T-helper 1 cell treated with Interleukin-12 subunit alpha and Interleukin-12 subunit beta and Interleukin-4 antibody, amounts not matched to agents 30 μg/mL and 1 μg/mL, for 36 hours (primary cell): ENCODE results near the gene RIPOR3.
"Not testable (repeated sequence)": the region's sequence is repeated elsewhere in the genome, so short reads cannot be mapped to it uniquely, and the experiment has no call there.

Experiments
- H3K27ac Mint-ChIP-seq: one replicate; pipeline ENCODE4 v1.8.0; 2021; ENCODE audit warnings: mild to moderate bottlenecking, mixed read lengths
- H3K27me3 Mint-ChIP-seq: one replicate; pipeline ENCODE4 v1.8.0; 2021; ENCODE audit warnings: low read depth, mixed read lengths
- H3K36me3 Mint-ChIP-seq: one replicate; pipeline ENCODE4 v1.8.0; 2021; ENCODE audit warnings: low read depth, mixed read lengths
- H3K4me1 Mint-ChIP-seq: one replicate; pipeline ENCODE4 v1.8.0; 2021; ENCODE audit warnings: low read depth, mixed read lengths
- H3K4me3 Mint-ChIP-seq: one replicate; pipeline ENCODE4 v1.8.0; 2021; ENCODE audit warnings: mild to moderate bottlenecking, moderate library complexity, mixed read lengths
- H3K9me3 Mint-ChIP-seq: one replicate; pipeline ENCODE4 v1.8.0; 2021; ENCODE audit warnings: mixed read lengths

The RIPOR3 gene

GRCh38 chr20:50646483-50646996, 44.8 kb downstream of the RIPOR3 start:
- Mint-ChIP-seq H3K9me3 (no peaks in the 10 kb centered on the region), H3K4me1 (no peaks in the 10 kb centered on the region), H3K27ac (no peak overlapping the region), H3K4me3 (no peak overlapping the region), H3K27me3 (no peaks in the 10 kb centered on the region), H3K36me3 (no peaks in the 10 kb centered on the region)

- H3K27ac Mint-ChIP-seq: no peak overlapping the region
- no peaks in the 10 kb centered on the region for H3K27me3 Mint-ChIP-seq
- H3K9me3 Mint-ChIP-seq: no peaks in the 10 kb centered on the region
- H3K4me1 Mint-ChIP-seq: no peaks in the 10 kb centered on the region
- H3K36me3 Mint-ChIP-seq: no peaks in the 10 kb centered on the region
- H3K4me3 Mint-ChIP-seq: no peak overlapping the region
Measured at GRCh38 chr20:50645253-50646068, 45.9 kb downstream of the RIPOR3 start.

DNA sequence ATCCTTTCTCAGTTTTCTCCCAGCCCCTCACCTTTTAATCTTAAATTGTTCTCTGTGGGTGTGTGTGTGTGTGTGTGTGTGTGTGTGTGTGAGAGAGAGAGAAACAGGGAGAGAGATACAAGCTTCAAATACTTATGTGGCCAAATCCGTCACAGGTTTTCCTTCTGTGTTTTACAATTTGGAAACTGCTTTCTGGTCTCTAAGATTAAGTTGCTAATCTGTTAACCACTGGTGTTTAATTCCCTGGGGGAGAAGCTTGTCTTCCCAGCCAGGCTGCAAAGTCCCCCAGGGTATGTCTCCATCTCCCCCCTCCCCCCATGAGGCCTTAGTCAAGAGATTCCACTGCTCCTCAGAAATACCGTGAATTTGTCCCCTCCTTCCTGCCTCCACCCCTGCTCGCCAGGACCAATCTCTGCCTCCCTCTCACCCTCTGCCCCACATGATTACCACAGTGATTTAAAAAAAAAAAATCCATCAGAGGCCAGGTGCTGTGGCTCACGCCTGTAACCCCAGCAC, 49.0 kb downstream of the RIPOR3 start:
- no peaks in the 10 kb centered on the region for H3K9me3 Mint-ChIP-seq
- no peaks in the 10 kb centered on the region for H3K27me3 Mint-ChIP-seq
- H3K27ac Mint-ChIP-seq: no peak overlapping the region
- no peak overlapping the region for H3K4me3 Mint-ChIP-seq
- H3K4me1 Mint-ChIP-seq: no peaks in the 10 kb centered on the region
- no peaks in the 10 kb centered on the region for H3K36me3 Mint-ChIP-seq

DNA sequence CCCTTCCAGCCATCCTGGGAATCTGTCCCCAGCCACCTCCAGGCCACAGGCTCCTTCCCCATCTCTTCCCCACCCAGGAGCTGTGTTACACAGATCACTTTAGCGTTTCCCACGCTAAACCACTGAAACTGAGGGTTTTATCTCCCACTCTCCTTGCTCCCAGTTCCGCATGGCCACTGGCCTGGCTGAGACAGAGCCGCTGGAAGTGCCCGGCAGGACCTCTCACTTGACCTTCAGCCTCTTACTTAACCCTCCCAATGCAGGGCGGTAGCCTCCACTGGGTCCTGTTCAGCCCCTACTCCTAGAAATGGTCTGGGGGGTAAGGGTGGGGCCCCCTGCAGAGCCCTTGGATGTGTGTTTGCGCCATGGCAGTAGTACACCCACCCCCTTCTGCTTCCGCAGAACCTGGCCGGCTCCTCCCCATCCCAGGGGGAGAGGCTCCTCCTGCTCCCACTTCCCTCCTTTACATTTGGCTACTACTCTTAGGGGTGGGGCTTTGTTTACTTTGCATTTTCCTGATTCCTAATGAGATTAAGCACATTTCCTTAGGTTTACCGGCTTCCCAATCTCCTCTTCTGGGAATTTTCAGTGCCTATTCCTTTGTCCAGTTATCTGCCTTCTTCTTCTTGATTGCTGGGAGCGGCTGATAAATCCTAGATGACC, 49.6 kb downstream of the RIPOR3 start:
- not testable (repeated sequence) for H3K27ac Mint-ChIP-seq, H3K36me3 Mint-ChIP-seq, H3K9me3 Mint-ChIP-seq

GRCh38 chr20:50639971-50640711, 51.2 kb downstream of the RIPOR3 start:
- not testable (repeated sequence) for H3K4me3 Mint-ChIP-seq, H3K27me3 Mint-ChIP-seq, H3K4me1 Mint-ChIP-seq, H3K9me3 Mint-ChIP-seq, H3K36me3 Mint-ChIP-seq, H3K27ac Mint-ChIP-seq

More for the DNA sequence above, 49.6 kb downstream of the RIPOR3 start:
- not testable (repeated sequence) for H3K4me3 Mint-ChIP-seq, H3K4me1 Mint-ChIP-seq, H3K27me3 Mint-ChIP-seq

DNA sequence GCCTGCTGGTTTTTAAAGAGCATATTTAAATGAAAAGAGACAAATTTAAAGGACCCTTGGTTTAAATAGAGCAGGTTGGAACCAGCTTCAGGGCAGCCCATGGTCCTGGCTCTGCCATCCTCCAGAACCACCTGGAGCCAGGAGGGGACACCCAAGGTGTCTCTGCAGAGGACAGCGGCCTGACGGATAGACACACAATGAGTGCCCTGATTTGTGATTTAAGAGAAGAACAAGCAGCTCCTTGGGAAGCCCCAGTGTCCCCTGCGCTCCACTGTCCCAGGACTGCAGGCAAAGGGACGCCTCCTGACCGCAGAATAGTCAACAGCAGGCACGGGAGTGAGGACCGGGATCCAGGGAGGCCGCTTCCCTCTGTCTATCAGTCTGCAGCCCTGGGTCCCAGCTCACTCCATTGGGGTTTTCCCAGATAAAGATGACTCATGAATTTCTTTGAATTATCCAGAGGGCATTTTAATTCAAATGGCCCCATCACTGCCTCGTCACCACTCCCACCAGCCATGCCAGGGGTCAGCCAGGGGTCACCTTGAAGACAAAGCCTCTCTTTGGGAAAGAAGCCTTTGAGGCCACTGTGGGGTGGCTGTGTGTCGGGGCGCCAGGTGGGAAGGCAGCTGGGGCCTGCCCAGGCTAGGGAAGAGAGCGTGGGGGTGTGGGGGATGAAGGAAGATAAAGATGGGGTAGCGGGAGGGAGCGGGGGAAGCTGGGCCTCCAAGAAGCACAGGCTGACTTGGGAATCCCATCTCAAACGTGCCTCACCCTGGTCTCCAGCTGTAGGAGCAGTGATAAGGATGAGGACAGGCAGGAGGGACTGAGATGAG, 53.1 kb downstream of the RIPOR3 start:
- H3K27me3 Mint-ChIP-seq, H3K9me3 Mint-ChIP-seq, H3K4me3 Mint-ChIP-seq, H3K4me1 Mint-ChIP-seq, H3K27ac Mint-ChIP-seq, H3K36me3 Mint-ChIP-seq: not testable (repeated sequence)

- no peak overlapping the region for H3K4me3 Mint-ChIP-seq
- no peak overlapping the region for H3K27ac Mint-ChIP-seq
- peaks cover 4% of the 10 kb centered on the region for H3K27me3 Mint-ChIP-seq
- no peaks in the 10 kb centered on the region for H3K4me1 Mint-ChIP-seq
- H3K9me3 Mint-ChIP-seq: no peaks in the 10 kb centered on the region
- H3K36me3 Mint-ChIP-seq: no peaks in the 10 kb centered on the region
Measured at GRCh38 chr20:50636601-50637540, 54.5 kb downstream of the RIPOR3 start.

DNA sequence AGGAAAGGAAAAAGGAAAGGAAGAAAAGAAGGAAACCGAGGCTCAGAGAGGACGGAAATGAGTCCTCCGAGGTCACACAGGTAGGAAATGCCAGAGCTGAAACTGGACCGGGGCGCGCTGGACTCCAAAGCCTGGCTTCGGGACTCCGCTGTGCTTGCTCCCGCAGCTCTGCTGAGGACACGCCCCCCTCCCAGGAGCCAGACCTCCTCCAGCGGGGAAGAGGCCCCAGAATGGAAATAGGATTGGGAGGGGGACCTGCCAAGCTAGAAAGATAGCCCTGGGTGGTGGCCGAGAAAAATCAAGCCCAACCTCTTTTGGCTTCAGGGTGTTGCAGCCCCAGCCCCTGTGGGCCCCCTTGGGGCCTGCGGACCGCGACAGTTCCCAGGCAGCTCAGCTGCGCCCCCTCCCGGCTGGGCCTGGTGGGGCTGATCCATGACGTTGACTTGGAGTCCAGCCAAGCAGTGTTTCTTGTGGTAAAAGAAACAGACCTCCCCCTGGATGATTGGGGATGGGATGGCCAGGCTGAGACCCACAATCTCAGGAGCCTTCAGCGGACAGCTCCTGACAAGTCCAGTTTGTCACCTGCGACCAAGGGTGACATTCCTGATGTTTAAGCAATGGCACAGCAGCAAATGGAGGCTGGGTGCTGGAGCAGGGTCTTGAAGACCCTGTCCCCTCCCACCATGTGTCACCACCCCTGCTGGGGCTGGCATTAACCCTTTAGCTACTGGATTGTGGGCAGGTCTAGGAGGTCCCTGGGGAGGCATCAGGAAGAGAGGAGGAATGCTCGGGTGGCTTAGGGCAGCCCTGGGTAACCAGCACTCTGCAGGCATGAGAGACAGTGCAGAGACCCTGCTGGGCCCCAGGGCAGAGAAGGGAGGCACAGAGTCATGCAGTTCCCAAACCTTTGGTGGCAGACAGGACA, 55.4 kb downstream of the RIPOR3 start:
- Mint-ChIP-seq H3K36me3 (no peaks in the 10 kb centered on the region), H3K4me1 (no peaks in the 10 kb centered on the region), H3K9me3 (no peaks in the 10 kb centered on the region), H3K27me3 (peaks cover 4% of the 10 kb centered on the region), H3K4me3 (no peak overlapping the region), H3K27ac (no peak overlapping the region)

DNA sequence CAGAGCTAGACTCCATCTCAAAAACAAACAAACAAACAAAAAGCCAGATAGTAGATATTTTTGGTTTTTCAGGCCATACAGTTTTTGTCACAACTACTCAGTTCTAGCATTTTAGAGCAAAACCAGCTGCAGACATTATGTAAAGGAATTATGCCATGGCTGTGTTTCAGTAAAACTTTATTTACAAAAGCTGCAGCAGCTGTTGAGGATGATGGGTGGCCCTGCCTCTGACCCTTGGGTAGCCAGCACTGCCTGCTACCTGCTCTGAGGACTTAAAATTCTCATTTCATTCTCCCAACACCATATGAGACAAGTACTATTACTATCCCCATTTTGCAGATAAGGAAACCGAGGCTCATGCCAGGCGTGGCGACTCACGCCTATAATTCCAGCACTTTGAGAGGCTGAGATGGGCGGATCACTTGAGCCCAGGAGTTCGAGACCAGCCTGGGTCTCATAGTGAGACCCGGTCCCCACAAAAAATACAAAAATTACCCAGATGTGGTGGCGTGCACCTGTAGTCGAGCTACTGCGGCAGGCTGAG, 56.3 kb downstream of the RIPOR3 start:
- H3K27me3 Mint-ChIP-seq: peaks cover 4% of the 10 kb centered on the region
- no peaks in the 10 kb centered on the region for H3K9me3 Mint-ChIP-seq
- H3K4me3 Mint-ChIP-seq: no peak overlapping the region
- no peaks in the 10 kb centered on the region for H3K36me3 Mint-ChIP-seq
- H3K4me1 Mint-ChIP-seq: no peaks in the 10 kb centered on the region
- H3K27ac Mint-ChIP-seq: no peak overlapping the region

- Mint-ChIP-seq H3K4me1 (no peaks in the 10 kb centered on the region), H3K27me3 (peaks cover 4% of the 10 kb centered on the region), H3K27ac (no peak overlapping the region), H3K4me3 (no peak overlapping the region), H3K36me3 (no peaks in the 10 kb centered on the region), H3K9me3 (no peaks in the 10 kb centered on the region)
Measured at GRCh38 chr20:50634191-50634590, 57.2 kb downstream of the RIPOR3 start.

DNA sequence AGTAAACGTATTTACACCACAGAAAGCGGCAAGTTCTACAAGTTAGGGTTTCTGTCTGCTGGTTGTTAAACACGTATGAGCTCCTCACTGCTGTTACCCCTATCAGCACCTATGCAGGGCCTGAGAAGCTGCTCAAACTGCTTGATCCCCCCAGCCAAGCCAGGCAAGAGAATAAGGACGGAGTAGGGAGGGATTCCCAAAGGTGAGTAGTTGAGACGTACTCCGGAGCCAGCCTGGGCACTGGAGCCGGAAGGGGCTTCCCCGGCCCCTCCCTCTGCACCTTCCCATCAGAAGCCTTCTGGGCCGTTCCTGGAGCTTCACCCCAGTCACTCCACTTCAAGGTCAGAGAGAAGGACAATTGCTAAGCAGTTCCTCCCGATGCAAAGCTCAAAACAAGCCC, 58.0 kb downstream of the RIPOR3 start:
- Mint-ChIP-seq H3K27me3 (peaks cover 4% of the 10 kb centered on the region), H3K4me1 (no peaks in the 10 kb centered on the region), H3K4me3 (no peak overlapping the region), H3K9me3 (no peaks in the 10 kb centered on the region), H3K36me3 (no peaks in the 10 kb centered on the region), H3K27ac (no peak overlapping the region)

DNA sequence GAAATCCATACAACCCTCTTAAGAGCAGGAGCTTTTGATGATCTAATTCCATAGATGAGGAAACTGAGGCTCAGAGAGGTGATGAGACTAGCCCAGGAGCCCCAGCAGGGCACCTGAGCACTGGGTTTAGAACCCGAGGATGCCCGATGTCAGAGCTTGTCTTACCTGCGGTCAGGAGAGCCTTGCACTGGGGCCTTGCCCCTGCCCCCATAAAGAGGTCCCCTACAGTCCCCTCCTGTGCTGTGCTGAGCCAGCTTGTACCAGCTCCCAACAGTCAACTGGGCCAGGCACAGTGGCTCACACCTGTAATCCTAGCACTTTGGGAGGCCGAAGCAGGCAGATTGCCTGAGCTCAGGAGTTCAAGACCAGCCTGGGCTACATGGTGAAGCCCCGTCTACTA, 58.6 kb downstream of the RIPOR3 start:
- no peaks in the 10 kb centered on the region for H3K9me3 Mint-ChIP-seq
- H3K4me3 Mint-ChIP-seq: no peak overlapping the region
- no peaks in the 10 kb centered on the region for H3K36me3 Mint-ChIP-seq
- peaks cover 4% of the 10 kb centered on the region for H3K27me3 Mint-ChIP-seq
- H3K4me1 Mint-ChIP-seq: no peaks in the 10 kb centered on the region
- H3K27ac Mint-ChIP-seq: no peak overlapping the region
